Activated naive CD8-positive, alpha-beta T cell treated with anti-CD3 and anti-CD28 coated beads, Interleukin-2, amount 10 ng/mL, durations not matched to agents 7 days and 5 days (primary cell): Measurements from ENCODE around the gene HIF1A. TPM values are rescaled to one million over a fixed set of nuclear protein-coding genes. Genes with fewer than 3 reads are reported as not detected.

ENCODE experiments used
- total RNA-seq, 2 experiments: library from RNA; stranded (reverse); gene quantifications; one replicate each; pipeline ENCODE4 v1.2.3, GENCODE V29; 2021

HIF1A gene
- total RNA-seq, 2 experiments from 2014 or later, result 119 to 128 TPM

Other genes starting within 250 kb of the HIF1A start
- gene SNAPC1, start 66.9 kb downstream of the HIF1A start, total RNA-seq, result 1 to 10 TPM; 5.1 to 5.5 TPM
- not detected for gene SYT16, start 117.2 kb downstream of the HIF1A start, total RNA-seq